SK-N-SH (cell line): ENCODE measurements around the gene ECSCR. TPM values are rescaled to one million over a fixed set of nuclear protein-coding genes. Genes with fewer than 3 reads are reported as not detected.
"Not testable (repeated sequence)": the region's sequence is repeated elsewhere in the genome, so short reads cannot be mapped to it uniquely, and the experiment has no call there.

Source experiments
- CTCF ChIA-PET: fragments of 300-600, 350-600 bp; formaldehyde crosslinking; extraction: SDS; loops from one replicate; lab custom pipeline; 2021; lab: Yijun Ruan, JAX
- POLR2A ChIA-PET: fragments of 350-600 bp; sonication (Branson Sonifier 250); formaldehyde crosslinking; extraction: SDS; loops from one replicate; lab custom pipeline; 2020; ENCODE audit warnings: antibody characterized with exemption, inconsistent platforms; lab: Yijun Ruan, JAX
- DNase-seq: peaks from one replicate; pipeline ENCODE4 v3.0.0; 2012
- H2AFZ ChIP-seq: fragments of 200-600 bp; sonication (generic); 2 replicates; pipeline ENCODE4 v1.8.1; 2016; ENCODE audit warnings: antibody characterized with exemption, mild to moderate bottlenecking, low read depth
- H3F3A ChIP-seq: fragments of 200-600 bp; sonication (generic); replicated peaks from 2 replicates; pipeline ENCODE3; 2016; ENCODE audit warnings: antibody characterized with exemption, mild to moderate bottlenecking; ENCODE audit not compliant: insufficient read depth
- H3K27ac ChIP-seq, 2 experiments: fragments of 200-500 bp in 1 of 2; fragments of 200-600 bp in 1 of 2; sonication (Bioruptor generic) in 1 of 2; sonication (generic), shearing (Covaris generic) in 1 of 2; 2 replicates each; pipeline versions ENCODE4 v1.5.1 to v1.6.1; 2014 to 2016; ENCODE audit warnings: low read depth in 2 of 2, inconsistent platforms in 1 of 2, low read length in 1 of 2, mild to moderate bottlenecking in 1 of 2, mixed read lengths in 1 of 2
- H3K27me3 ChIP-seq: fragments of 200-600 bp; sonication (generic), shearing (Covaris generic); 2 replicates; pipeline ENCODE4 v1.6.1; 2016; ENCODE audit warnings: mixed run types; ENCODE audit not compliant: insufficient read depth
- H3K36me3 ChIP-seq, 2 experiments: fragments of 200-500 bp in 1 of 2; fragments of 200-600 bp in 1 of 2; sonication (Bioruptor generic) in 1 of 2; sonication (generic) in 1 of 2; replicated peaks in 1 of 2; 2 replicates each; pipeline versions ENCODE3 to v1.5.1; 2014 to 2016; ENCODE audit warnings: low read length in 1 of 2, mild to moderate bottlenecking in 1 of 2; ENCODE audit not compliant: insufficient read depth in 2 of 2, control insufficient read depth in 1 of 2
- H3K4me1 ChIP-seq, 2 experiments: fragments of 200-500 bp in 1 of 2; fragments of 200-600 bp in 1 of 2; sonication (Bioruptor generic) in 1 of 2; sonication (generic), shearing (Covaris generic) in 1 of 2; 2 replicates each; pipeline versions ENCODE4 v1.5.1 to v1.6.1; 2014 to 2016; ENCODE audit warnings: low read depth in 1 of 2, low read length in 1 of 2, mixed run types in 1 of 2; ENCODE audit not compliant: insufficient read depth in 2 of 2, control insufficient read depth in 1 of 2
- H3K4me2 ChIP-seq: fragments of 200-600 bp; sonication (generic), shearing (Covaris generic); 2 replicates; pipeline ENCODE4 v1.6.1; 2017; ENCODE audit warnings: mixed run types
- H3K4me3 ChIP-seq, 2 experiments: fragments of 200-500 bp in 1 of 2; fragments of 200-600 bp in 1 of 2; sonication (Bioruptor generic) in 1 of 2; sonication (generic), shearing (Covaris generic) in 1 of 2; 2 replicates each; pipeline versions ENCODE4 v1.5.1 to v1.8.1; 2014 to 2016; ENCODE audit warnings: low read depth in 2 of 2, inconsistent platforms in 1 of 2, low read length in 1 of 2, mild to moderate bottlenecking in 1 of 2, mixed read lengths in 1 of 2, moderate library complexity in 1 of 2
- H3K79me2 ChIP-seq: fragments of 200-600 bp; sonication (generic); 2 replicates; pipeline ENCODE4 v1.8.1; 2017; ENCODE audit warnings: mild to moderate bottlenecking; ENCODE audit not compliant: insufficient read depth
- H3K9ac ChIP-seq: fragments of 200-600 bp; sonication (generic); 2 replicates; pipeline ENCODE4 v1.6.1; 2017; ENCODE audit warnings: mixed run types
- H3K9me2 ChIP-seq: fragments of 200-600 bp; sonication (generic); 2 replicates; pipeline ENCODE4 v1.6.1; 2017; ENCODE audit warnings: mixed run types
- H3K9me3 ChIP-seq: fragments of 200-600 bp; sonication (generic); 2 replicates; pipeline ENCODE4 v1.6.1; 2017; ENCODE audit warnings: mixed run types, mild to moderate bottlenecking, moderate library complexity
- H4K20me1 ChIP-seq: fragments of 200-600 bp; sonication (generic); 2 replicates; pipeline ENCODE4 v1.6.1; 2017; ENCODE audit warnings: mild to moderate bottlenecking, mixed run types; ENCODE audit not compliant: insufficient read depth
- EP300 ChIP-seq, 2 experiments: IDR thresholded peaks; 2 replicates each; pipeline versions ENCODE4 v1.4.0 to v1.6.1; 2012; ENCODE audit warnings: borderline replicate concordance in 1 of 2, low read depth in 1 of 2, low read length in 1 of 2
- FOSL2 ChIP-seq: IDR thresholded peaks from 2 replicates; pipeline ENCODE4 v1.4.0; 2012; ENCODE audit warnings: low read depth, mild to moderate bottlenecking, moderate library complexity, borderline replicate concordance
- MXI1 ChIP-seq: IDR thresholded peaks from 2 replicates; pipeline ENCODE4 v1.6.1; 2012; ENCODE audit warnings: mild to moderate bottlenecking, low read depth, low read length, improper control_type of control experiment
- REST ChIP-seq: IDR thresholded peaks from 2 replicates; pipeline ENCODE4 v1.6.1; 2012; ENCODE audit warnings: mild to moderate bottlenecking, low read depth, low read length, moderate library complexity
- WGBS: methylation state at CpG from one replicate; pipeline ENCODE4 v1.1.6; 2017; ENCODE audit warnings: low lambda C conversion rate; 5-methylcytosine and 5-hydroxymethylcytosine counted together
- polyA plus RNA-seq, 3 experiments: library from polyadenylated mRNA; depleted of rRNA; stranded (reverse); fragments of >200 nt; gene quantifications; 2 replicates each; pipeline ENCODE4 v1.2.3, GENCODE V29; 2012
- TF ChIP-seq, protein P1 (sequence below): IDR thresholded peaks from 2 replicates; pipeline ENCODE4 v1.4.0; 2012; ENCODE audit warnings: low read depth, borderline replicate concordance
- TF ChIP-seq, protein P2 (sequence below): fragments of 200-600 bp; sonication (generic); IDR thresholded peaks from 2 replicates; pipeline ENCODE4 v1.6.1; 2017; ENCODE audit warnings: antibody characterized with exemption, mild to moderate bottlenecking, moderate library complexity

The ECSCR gene
- polyA plus RNA-seq, 1 of the 3 experiments (the other 2 are of a cell fraction), result 10.9 TPM

GRCh38 chr5:139443831-139444453 is 18.6 kb downstream of the ECSCR start (continued):
- TF ChIP-seq, protein P1, sequence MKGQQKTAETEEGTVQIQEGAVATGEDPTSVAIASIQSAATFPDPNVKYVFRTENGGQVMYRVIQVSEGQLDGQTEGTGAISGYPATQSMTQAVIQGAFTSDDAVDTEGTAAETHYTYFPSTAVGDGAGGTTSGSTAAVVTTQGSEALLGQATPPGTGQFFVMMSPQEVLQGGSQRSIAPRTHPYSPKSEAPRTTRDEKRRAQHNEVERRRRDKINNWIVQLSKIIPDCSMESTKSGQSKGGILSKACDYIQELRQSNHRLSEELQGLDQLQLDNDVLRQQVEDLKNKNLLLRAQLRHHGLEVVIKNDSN, result no peak
- no peak for TF ChIP-seq REST
- peak; percentile 77 to 92 for TF ChIP-seq EP300 (IDR thresholded peaks at IDR 0.05; ENCODE audit: borderline replicate concordance in 1 of 2, low read depth in 1 of 2, low read length in 1 of 2)
- TF ChIP-seq MXI1, result 0 out of 2 replicates have a peak, but pooled peaks have one; percentile 27
- peak; percentile 86; the same call in 1 of the 2 replicates for TF ChIP-seq FOSL2
- TF ChIP-seq, protein P2, sequence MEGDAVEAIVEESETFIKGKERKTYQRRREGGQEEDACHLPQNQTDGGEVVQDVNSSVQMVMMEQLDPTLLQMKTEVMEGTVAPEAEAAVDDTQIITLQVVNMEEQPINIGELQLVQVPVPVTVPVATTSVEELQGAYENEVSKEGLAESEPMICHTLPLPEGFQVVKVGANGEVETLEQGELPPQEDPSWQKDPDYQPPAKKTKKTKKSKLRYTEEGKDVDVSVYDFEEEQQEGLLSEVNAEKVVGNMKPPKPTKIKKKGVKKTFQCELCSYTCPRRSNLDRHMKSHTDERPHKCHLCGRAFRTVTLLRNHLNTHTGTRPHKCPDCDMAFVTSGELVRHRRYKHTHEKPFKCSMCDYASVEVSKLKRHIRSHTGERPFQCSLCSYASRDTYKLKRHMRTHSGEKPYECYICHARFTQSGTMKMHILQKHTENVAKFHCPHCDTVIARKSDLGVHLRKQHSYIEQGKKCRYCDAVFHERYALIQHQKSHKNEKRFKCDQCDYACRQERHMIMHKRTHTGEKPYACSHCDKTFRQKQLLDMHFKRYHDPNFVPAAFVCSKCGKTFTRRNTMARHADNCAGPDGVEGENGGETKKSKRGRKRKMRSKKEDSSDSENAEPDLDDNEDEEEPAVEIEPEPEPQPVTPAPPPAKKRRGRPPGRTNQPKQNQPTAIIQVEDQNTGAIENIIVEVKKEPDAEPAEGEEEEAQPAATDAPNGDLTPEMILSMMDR, result no peak

DNA sequence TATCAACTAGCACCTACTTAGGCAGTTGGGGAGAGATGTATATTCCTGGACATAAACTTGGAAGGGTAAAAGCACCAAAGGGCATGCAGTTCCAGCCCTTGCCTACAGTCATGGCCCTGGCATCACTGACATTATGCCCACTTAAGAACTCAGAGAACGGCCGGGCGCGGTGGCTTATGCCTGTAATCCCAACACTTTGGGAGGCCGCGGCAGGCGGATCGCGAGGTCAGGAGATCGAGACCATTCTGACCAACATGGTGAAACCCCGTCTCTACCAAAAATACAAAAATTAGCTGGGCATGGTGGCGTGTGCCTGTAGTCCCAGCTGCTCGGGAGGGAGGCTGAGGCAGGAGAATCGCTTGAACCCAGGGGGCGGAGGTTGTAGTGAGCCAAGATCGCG is 22.1 kb downstream of the ECSCR start:
- H4K20me1 ChIP-seq, H3K9me2 ChIP-seq, H3K27me3 ChIP-seq, H3K4me3 ChIP-seq, H2AFZ ChIP-seq, DNase-seq, H3K4me2 ChIP-seq, H3K9me3 ChIP-seq, POLR2A ChIA-PET, H3K27ac ChIP-seq, H3K36me3 ChIP-seq, H3K9ac ChIP-seq, H3K79me2 ChIP-seq: not testable (repeated sequence)
- 93% methylated on average over 16 of the region's 17 CpGs for WGBS
- peaks cover 10 to 22% of the 10 kb centered on the region in 2 experiments; a peak in 3 of 4 replicates for H3K4me1 ChIP-seq
- peaks cover 22% of the 10 kb centered on the region for H3F3A ChIP-seq
- CTCF ChIA-PET, result interaction anchor here (1.0 kb wide), 1 partner anchor 73 kb away, joined by 4 read pairs; no protein-coding TSS in a partner anchor
